ENCODE results near the gene SLC33A1.

The SLC33A1 gene

GRCh38 chr3:155785662-155786295, 68.4 kb downstream of the SLC33A1 start:
- DNase-seq: no peak

- no peak for DNase-seq
Observed at GRCh38 chr3:155782390-155782953, 71.8 kb downstream of the SLC33A1 start.

GRCh38 chr3:155780291-155780690, 73.9 kb downstream of the SLC33A1 start:
- no peak for DNase-seq

GRCh38 chr3:155778462-155778861, 75.8 kb downstream of the SLC33A1 start:
- no peak for DNase-seq

- DNase-seq: no peak
Observed at GRCh38 chr3:155772801-155773200, 81.4 kb downstream of the SLC33A1 start.

GRCh38 chr3:155771126-155771525, 83.1 kb downstream of the SLC33A1 start:
- DNase-seq: no peak
